Adrenal gland (tissue), 12 donors: ENCODE data around the gene OR6M1. TPM values are rescaled to one million over a fixed set of nuclear protein-coding genes. Genes with fewer than 3 reads are reported as not detected.

Source experiments
- DNase-seq, 7 donors: peaks; one replicate each; pipeline ENCODE4 v3.0.0-alpha.2; 2019 to 2020
- H3K27ac ChIP-seq, 5 donors: fragments of 200-600 bp; sonication (generic) in 4 of 5; 1 replicate in 3 of 5; 2 replicates in 2 of 5; pipeline versions ENCODE4 v1.5.1 to v1.8.0; 2016 to 2020; ENCODE audit warnings: mild to moderate bottlenecking in 1 of 5
- H3K27me3 ChIP-seq: fragments of 200-600 bp; 2 replicates; pipeline ENCODE4 v1.8.0; 2021
- H3K36me3 ChIP-seq, 2 donors: fragments of 200-600 bp; replicated peaks in 1 of 2; 1 replicate in 1 of 2; 2 replicates in 1 of 2; pipeline versions ENCODE4 v1.5.1 to v1.8.0; 2018 to 2022
- H3K4me1 ChIP-seq, 2 donors: fragments of 200-600 bp; replicated peaks in 1 of 2; 1 replicate in 1 of 2; 2 replicates in 1 of 2; pipeline versions ENCODE4 v1.5.1 to v1.8.0; 2018 to 2021
- H3K4me3 ChIP-seq, 4 donors: fragments of 200-600 bp; sonication (generic) in 3 of 4; one replicate each; pipeline ENCODE4 v1.5.1; 2016 to 2018
- H3K9me3 ChIP-seq, 3 donors: fragments of 200-600 bp; sonication (generic) in 1 of 3; replicated peaks in 1 of 3; 1 replicate in 2 of 3; 2 replicates in 1 of 3; pipeline versions ENCODE4 v1.5.1 to v1.8.0; 2016 to 2021
- POLR2A ChIP-seq, 2 donors: fragments of 450-650 bp; IDR thresholded peaks; one replicate each; pipeline ENCODE4 v1.6.1; 2017; ENCODE audit warnings: antibody characterized with exemption in 2 of 2, mild to moderate bottlenecking in 2 of 2, moderate library complexity in 1 of 2
- WGBS, 4 donors: extraction: QIAGEN DNeasy Blood & Tissue Kit in 2 of 4; methylation state at CpG; one replicate each; pipeline versions ENCODE4 v1.1.5 to v1.1.7; 2013 to 2017; 5-methylcytosine and 5-hydroxymethylcytosine counted together
- intact Hi-C, 2 donors: fragments of 100-400 bp; cut with DNase I; formaldehyde crosslinking; loops; one replicate each; pipeline versions ENCODE4 v1.14.1 to v1.15.0; 2022 to 2023
- polyA plus RNA-seq, 3 donors: library from polyadenylated mRNA; stranded (reverse); fragments of 200-250 nt in 2 of 3; fragments of 350-450 nt in 1 of 3; fragmentation: Illumina TruSeq in 1 of 3; extraction: RNeasy Lipid Tissue Mini Kit (QIAGEN cat#74804) in 1 of 3; gene quantifications; one replicate each; pipeline ENCODE4 v1.2.3, GENCODE V29; 2013 to 2014
- total RNA-seq, 9 donors: library from RNA; depleted of rRNA in 4 of 9; stranded (reverse); fragments of >200 nt in 4 of 9; fragments of 120-200 nt in 1 of 9; fragmentation: NEBNext Ultra II Directional in 1 of 9; extraction: Animal tissue kit (Norgen Biotek cat#: 25700) in 1 of 9; gene quantifications; one replicate each; pipeline versions ENCODE4 v1.1.0 to v1.2.4, GENCODE V29; 2013 to 2023
- TF ChIP-seq, protein P1 (sequence below), 6 experiments: fragments of 450-650 bp in 4 of 6; fragments of 200-600 bp in 2 of 6; sonication (generic) in 1 of 6; IDR thresholded peaks; 1 replicate in 5 of 6; 2 replicates in 1 of 6; pipeline versions ENCODE4 v1.5.1 to v1.8.0; 2016 to 2021; ENCODE audit warnings: antibody characterized with exemption in 6 of 6, mild to moderate bottlenecking in 2 of 6, moderate library complexity in 1 of 6
- donor health status: healthy with polysubstance abuse.
- donor health status: Bipolar disorder and iron deficiency.
- donor health status: DM: yes; HTN: yes; CAD: no.
- donor health status: DM: no; HTN: no; CAD: no.
- donor health status: DM: no; HTN: no; CAD: no.
- donor health status: DM: yes; HTN: yes; CAD: no.

Gene OR6M1
- total and polyA plus RNA-seq, 12 donors, result not detected

DNA sequence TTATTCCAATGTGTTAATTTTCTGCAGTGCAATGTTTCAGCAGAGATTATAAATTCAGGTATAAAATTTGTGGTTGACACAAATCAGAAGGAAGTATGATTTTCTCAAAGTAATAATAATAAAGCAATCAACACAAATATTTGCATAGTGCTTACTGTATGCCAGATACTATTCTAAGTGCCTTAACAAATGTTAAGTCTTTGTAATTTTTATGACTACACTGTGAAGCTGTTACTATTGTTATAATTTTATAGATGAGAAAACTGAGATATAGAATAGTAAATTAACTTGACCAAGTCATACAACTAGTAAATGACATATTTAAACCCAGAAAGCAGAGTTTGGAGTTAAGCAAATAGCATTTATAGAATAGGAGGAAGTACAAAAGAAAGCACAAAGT, 35.4 kb downstream of the OR6M1 start:
- no peak overlapping the region for H3K4me3 ChIP-seq
- TF ChIP-seq, protein P1, sequence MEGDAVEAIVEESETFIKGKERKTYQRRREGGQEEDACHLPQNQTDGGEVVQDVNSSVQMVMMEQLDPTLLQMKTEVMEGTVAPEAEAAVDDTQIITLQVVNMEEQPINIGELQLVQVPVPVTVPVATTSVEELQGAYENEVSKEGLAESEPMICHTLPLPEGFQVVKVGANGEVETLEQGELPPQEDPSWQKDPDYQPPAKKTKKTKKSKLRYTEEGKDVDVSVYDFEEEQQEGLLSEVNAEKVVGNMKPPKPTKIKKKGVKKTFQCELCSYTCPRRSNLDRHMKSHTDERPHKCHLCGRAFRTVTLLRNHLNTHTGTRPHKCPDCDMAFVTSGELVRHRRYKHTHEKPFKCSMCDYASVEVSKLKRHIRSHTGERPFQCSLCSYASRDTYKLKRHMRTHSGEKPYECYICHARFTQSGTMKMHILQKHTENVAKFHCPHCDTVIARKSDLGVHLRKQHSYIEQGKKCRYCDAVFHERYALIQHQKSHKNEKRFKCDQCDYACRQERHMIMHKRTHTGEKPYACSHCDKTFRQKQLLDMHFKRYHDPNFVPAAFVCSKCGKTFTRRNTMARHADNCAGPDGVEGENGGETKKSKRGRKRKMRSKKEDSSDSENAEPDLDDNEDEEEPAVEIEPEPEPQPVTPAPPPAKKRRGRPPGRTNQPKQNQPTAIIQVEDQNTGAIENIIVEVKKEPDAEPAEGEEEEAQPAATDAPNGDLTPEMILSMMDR (IDR thresholded peaks at IDR 0.05), result no peak
- no peak for TF ChIP-seq POLR2A (IDR thresholded peaks at IDR 0.05)
- no peak overlapping the region for H3K27ac ChIP-seq
- H3K27me3 ChIP-seq, result no peaks in the 10 kb centered on the region
- H3K36me3 ChIP-seq, result no peaks in the 10 kb centered on the region
- intact Hi-C loops, result no loop called here
- H3K4me1 ChIP-seq, result no peaks in the 10 kb centered on the region
- no peaks in the 10 kb centered on the region for H3K9me3 ChIP-seq
- no peak for DNase-seq

DNA sequence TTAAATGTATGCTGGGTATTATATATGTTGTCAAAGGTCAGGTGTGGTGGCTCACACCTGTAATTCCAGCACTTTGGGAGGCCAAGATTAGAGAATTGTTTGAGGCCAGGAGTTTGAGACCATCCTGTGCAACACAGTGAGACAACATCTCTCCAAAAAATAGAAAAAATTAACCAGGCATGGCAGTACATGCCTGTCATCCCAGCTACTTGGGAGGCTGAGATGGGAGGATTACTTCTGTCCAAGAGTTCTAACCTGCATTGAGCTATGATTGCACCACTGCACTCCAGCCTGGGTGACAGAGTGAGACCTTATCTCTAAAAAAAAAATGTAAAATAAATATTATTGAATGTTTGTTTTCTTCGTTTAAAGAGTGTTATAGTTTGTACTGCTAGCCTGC, 40.5 kb downstream of the OR6M1 start:
- no peak overlapping the region for H3K27ac ChIP-seq
- H3K27me3 ChIP-seq, result no peaks in the 10 kb centered on the region
- no peaks in the 10 kb centered on the region for H3K4me1 ChIP-seq
- no peak overlapping the region for H3K4me3 ChIP-seq
- whole genome bisulfite sequencing, 4 donors, result 24 to 62% (median 55%) methylated on average over 1 of the region's 1 CpG
- no peaks in the 10 kb centered on the region for H3K36me3 ChIP-seq
- no peaks in the 10 kb centered on the region for H3K9me3 ChIP-seq
- TF ChIP-seq, protein P1 (IDR thresholded peaks at IDR 0.05), result no peak
- no peak for TF ChIP-seq POLR2A (IDR thresholded peaks at IDR 0.05)
- DNase-seq, result no peak
- intact Hi-C loops, result no loop called here

DNA sequence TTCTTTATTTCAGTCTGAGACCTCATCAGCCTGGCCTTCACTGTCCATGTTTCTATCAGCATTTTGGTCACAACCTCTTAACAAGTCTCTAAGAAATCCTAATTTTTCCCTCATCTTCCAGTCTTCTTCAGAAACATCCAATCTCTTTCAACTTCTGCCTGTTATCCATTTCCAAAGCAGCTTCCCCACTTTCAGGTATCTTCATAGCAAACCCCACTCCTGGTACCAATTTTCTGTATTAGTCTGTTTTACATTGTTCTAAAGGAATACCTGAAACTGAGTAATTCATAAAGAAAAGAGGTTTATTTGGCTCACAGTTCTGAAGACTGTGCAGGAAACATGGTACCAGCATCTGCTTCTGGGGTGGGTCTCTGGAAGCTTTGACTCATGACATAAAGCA, 43.7 kb downstream of the OR6M1 start:
- Histone ChIP-seq H3K4me3 (no peak overlapping the region), H3K27me3 (no peaks in the 10 kb centered on the region), H3K9me3 (no peaks in the 10 kb centered on the region), H3K27ac (no peak overlapping the region), H3K36me3 (no peaks in the 10 kb centered on the region), H3K4me1 (no peaks in the 10 kb centered on the region)
- no peak for DNase-seq
- TF ChIP-seq, protein P1 (IDR thresholded peaks at IDR 0.05), result no peak
- no peak for TF ChIP-seq POLR2A (IDR thresholded peaks at IDR 0.05)
- intact Hi-C loops, result no loop called here

- no peaks in the 10 kb centered on the region for H3K27me3 ChIP-seq
- H3K9me3 ChIP-seq, result no peaks in the 10 kb centered on the region
- no peak for TF ChIP-seq POLR2A (IDR thresholded peaks at IDR 0.05)
- TF ChIP-seq, protein P1 (IDR thresholded peaks at IDR 0.05), result no peak
- H3K27ac ChIP-seq, result no peak overlapping the region
- no peak for DNase-seq
- 71 to 83% (median 78%) methylated on average over 1 of the region's 1 CpG for WGBS, 4 donors
- intact Hi-C loops, result no loop called here
- H3K4me3 ChIP-seq, result no peak overlapping the region
- H3K36me3 ChIP-seq, result no peaks in the 10 kb centered on the region
- H3K4me1 ChIP-seq, result no peaks in the 10 kb centered on the region
Observed at GRCh38 chr11:123760894-123761293, 45.3 kb downstream of the OR6M1 start.
